HG03196 (cell line): Measurements from ENCODE around the gene DHCR24.
"Not testable (repeated sequence)": the region's sequence is repeated elsewhere in the genome, so short reads cannot be mapped to it uniquely, and the experiment has no call there.

Source experiments
- ATAC-seq: cut with Tn5 transposase; IDR thresholded peaks from one replicate; pipeline ENCODE4 v1.9.1; 2021; ENCODE audit not compliant: unreplicated experiment

The DHCR24 gene

GRCh38 chr1:54888080-54888733, 1.2 kb upstream of the DHCR24 start:
- no peak for ATAC-seq

GRCh38 chr1:54887665-54888071, 673 bp upstream of the DHCR24 start:
- no peak for ATAC-seq

GRCh38 chr1:54885807-54886723, 930 bp downstream of the DHCR24 start:
- no peak for ATAC-seq

GRCh38 chr1:54885237-54885679, 1.7 kb downstream of the DHCR24 start:
- ATAC-seq: no peak

GRCh38 chr1:54884768-54885167, 2.2 kb downstream of the DHCR24 start:
- no peak for ATAC-seq

GRCh38 chr1:54884135-54884586, 2.8 kb downstream of the DHCR24 start:
- no peak for ATAC-seq

- ATAC-seq: no peak
These were observed 3.5 kb downstream of the DHCR24 start for GRCh38 chr1:54883349-54884102.

GRCh38 chr1:54882519-54882918, 4.5 kb downstream of the DHCR24 start:
- no peak for ATAC-seq

GRCh38 chr1:54881604-54882003, 5.4 kb downstream of the DHCR24 start:
- ATAC-seq: not testable (repeated sequence)

GRCh38 chr1:54879872-54880271, 7.1 kb downstream of the DHCR24 start:
- no peak for ATAC-seq

GRCh38 chr1:54876814-54877213, 10.2 kb downstream of the DHCR24 start:
- no peak for ATAC-seq

- ATAC-seq: no peak
These were observed 12.0 kb downstream of the DHCR24 start for GRCh38 chr1:54875000-54875399.

- ATAC-seq: no peak
These were observed 12.7 kb downstream of the DHCR24 start for GRCh38 chr1:54874079-54874830.

GRCh38 chr1:54872036-54872331, 15.0 kb downstream of the DHCR24 start:
- no peak for ATAC-seq

- no peak for ATAC-seq
These were observed 15.5 kb downstream of the DHCR24 start for GRCh38 chr1:54871275-54872035.

- ATAC-seq: no peak
These were observed 16.1 kb downstream of the DHCR24 start for GRCh38 chr1:54870869-54871268.

GRCh38 chr1:54869173-54869851, 17.7 kb downstream of the DHCR24 start:
- no peak for ATAC-seq

GRCh38 chr1:54867717-54868057, 19.3 kb downstream of the DHCR24 start:
- ATAC-seq: no peak

GRCh38 chr1:54866801-54867716, 19.9 kb downstream of the DHCR24 start:
- ATAC-seq: no peak
